Heart left ventricle (tissue), 16 donors: ENCODE data around the gene NOSTRIN. TPM values are rescaled to one million over a fixed set of nuclear protein-coding genes. Genes with fewer than 3 reads are reported as not detected.
A peak's percentile ranks its signal among the peaks of the same experiment; 100 is the strongest.

Source experiments
- ATAC-seq, 4 donors: fragments of 200-7000 bp; cut with Tn5 transposase; one replicate each; pipeline ENCODE4 v1.9.1; 2020 to 2022; ENCODE audit warnings: moderate library complexity in 4 of 4, mild to moderate bottlenecking in 3 of 4, moderate number of reproducible peaks in 1 of 4
- DNase-seq, 5 donors: peaks; one replicate each; pipeline ENCODE4 v3.0.0-alpha.2; 2020
- H3K27ac ChIP-seq, 12 donors: fragments of 200-600 bp; sonication (generic) in 4 of 12; one replicate each; pipeline versions ENCODE4 v1.5.0 to v1.8.0; 2016 to 2022; ENCODE audit warnings: mild to moderate bottlenecking in 2 of 12
- H3K27me3 ChIP-seq, 9 donors: fragments of 200-600 bp; sonication (generic) in 2 of 9; one replicate each; pipeline versions ENCODE4 v1.5.1 to v1.8.0; 2016 to 2022; ENCODE audit warnings: mild to moderate bottlenecking in 3 of 9
- H3K36me3 ChIP-seq, 9 donors: fragments of 200-600 bp; sonication (generic) in 2 of 9; one replicate each; pipeline versions ENCODE4 v1.5.0 to v1.8.0; 2018 to 2022; ENCODE audit warnings: mild to moderate bottlenecking in 2 of 9
- H3K4me1 ChIP-seq, 12 donors: fragments of 200-600 bp; sonication (generic) in 4 of 12; one replicate each; pipeline versions ENCODE4 v1.5.0 to v1.8.0; 2016 to 2022; ENCODE audit warnings: mild to moderate bottlenecking in 3 of 12
- H3K4me3 ChIP-seq, 12 donors: fragments of 200-600 bp; sonication (generic) in 4 of 12; one replicate each; pipeline versions ENCODE4 v1.5.0 to v1.8.0; 2017 to 2022; ENCODE audit warnings: mild to moderate bottlenecking in 9 of 12, moderate library complexity in 4 of 12
- H3K9me3 ChIP-seq, 12 donors: fragments of 200-600 bp; sonication (generic) in 4 of 12; one replicate each; pipeline versions ENCODE4 v1.5.0 to v1.8.0; 2016 to 2022; ENCODE audit warnings: mild to moderate bottlenecking in 1 of 12
- CTCF ChIP-seq, 12 donors: fragments of 200-600 bp; sonication (generic) in 4 of 12; IDR thresholded peaks; one replicate each; pipeline versions ENCODE4 v1.5.0 to v1.8.0; 2018 to 2022; ENCODE audit warnings: antibody characterized with exemption in 12 of 12, mild to moderate bottlenecking in 5 of 12
- POLR2A ChIP-seq, 2 donors: fragments of 450-650 bp; IDR thresholded peaks; one replicate each; pipeline ENCODE4 v1.6.1; 2017; ENCODE audit warnings: antibody characterized with exemption in 2 of 2, mild to moderate bottlenecking in 2 of 2, moderate library complexity in 2 of 2
- WGBS, 4 donors: extraction: QIAGEN DNeasy Blood & Tissue Kit in 2 of 4; methylation state at CpG; one replicate each; pipeline versions ENCODE4 v1.1.5 to v1.1.7; 2013 to 2018; 5-methylcytosine and 5-hydroxymethylcytosine counted together
- intact Hi-C, 10 donors: fragments of 100-400 bp; cut with DNase I; formaldehyde crosslinking; loops; one replicate each; pipeline versions ENCODE4 v1.11.1 to v1.14.2; 2022
- polyA plus RNA-seq, 2 donors: library from polyadenylated mRNA; stranded (reverse); fragments of 200-250 nt; gene quantifications; one replicate each; pipeline ENCODE4 v1.2.3, GENCODE V29; 2013
- total RNA-seq, 9 donors: library from RNA; depleted of rRNA in 2 of 9; stranded (reverse); fragments of >200 nt in 2 of 9; fragmentation: NEBNext Ultra II Directional in 3 of 9; extraction: Animal tissue kit (Norgen Biotek cat#: 25700) in 3 of 9; gene quantifications; one replicate each; pipeline versions ENCODE4 v1.1.0 to v1.2.4, GENCODE V29; 2016 to 2023
- donor health status: ischemic (EF 13 %, LVEDD 7.1; RV severe dilation, severe dysfunction).
- donor health status: healthy with polysubstance abuse.
- donor health status: DM: no; HTN: yes; CAD: no.
- donor health status: DM: no; HTN: no; CAD: no.
- donor health status: ischemic (EF 25% LVEDD 6.9; RV normal size, moderate dysfunction).
- donor health status: ischemic (EF 25% LVEDD 5.7; RV mildly dilated, moderate dysfunction).
- donor health status: healthy.
- donor health status: DM: yes; HTN: yes; CAD: no.
- donor health status: ischemic (EF 35%, LVEDD 5.7; RV mildly dilated, moderate dysfunction).
- donor health status: nonischemic (EF 11% LVEDD 7.7; RV severe dilation, severe dysfunction).
- donor health status: DM: yes; HTN: yes; CAD: no.
- donor health status: PGD.
- donor health status: ischemic (EF 29% LVEDD 5.4; RV normal size, mild dysfunction).
- donor health status: nonischemic (EF 23%, LVEDD 6.1; RV moderate dilation, normal function).

The NOSTRIN gene
- total and polyA plus RNA-seq, 11 donors: 8.2 to 19.1 (median 10.1) TPM

- Histone ChIP-seq H3K4me1 (peaks cover 0 to 31% (median 14%) of the 10 kb centered on the region in 12 donors), H3K27me3 (no peaks in the 10 kb centered on the region), H3K36me3 (peaks cover 0 to 1% (median 0%) of the 10 kb centered on the region in 9 donors), H3K27ac (no peak overlapping the region), H3K4me3 (peak overlapping the region in 4 of 12 donors; percentile 10 to 44 (median 22)), H3K9me3 (no peaks in the 10 kb centered on the region)
- ATAC-seq (no peak), DNase-seq (no peak)
- intact Hi-C loops: loop anchor here in 2 of 10 donors (5.0 kb wide), 2 partner anchors 42 to 47 kb away; no protein-coding TSS in a partner anchor
- TF ChIP-seq POLR2A (IDR thresholded peaks at IDR 0.05) (no peak), CTCF (IDR thresholded peaks at IDR 0.05) (no peak)
- 17 to 37% (median 25%) methylated on average over 10 of the region's 10 CpGs for WGBS, 4 donors
These were observed 16.7 kb downstream of the NOSTRIN start for GRCh38 chr2:168819050-168819715.

- H3K27ac ChIP-seq: no peak overlapping the region
- intact Hi-C loops: loop anchor here in 2 of 10 donors (5.0 kb wide), 2 partner anchors 43 to 48 kb away; no protein-coding TSS in a partner anchor
- H3K4me3 ChIP-seq: peak overlapping the region in 1 of 12 donors; percentile 44
- 81 to 91% (median 86%) methylated on average over 6 of the region's 6 CpGs for WGBS, 4 donors
- H3K36me3 ChIP-seq: peaks cover 0 to 8% (median 0%) of the 10 kb centered on the region in 9 donors
- ATAC-seq: no peak
- TF ChIP-seq POLR2A (IDR thresholded peaks at IDR 0.05) (no peak), CTCF (IDR thresholded peaks at IDR 0.05) (no peak)
- no peaks in the 10 kb centered on the region for H3K27me3 ChIP-seq
- no peak for DNase-seq
- H3K9me3 ChIP-seq: no peaks in the 10 kb centered on the region
- H3K4me1 ChIP-seq: peaks cover 0 to 25% (median 13%) of the 10 kb centered on the region in 12 donors
These were observed 17.5 kb downstream of the NOSTRIN start for GRCh38 chr2:168819829-168820489.

- no peak for ATAC-seq
- H3K4me3 ChIP-seq: no peak overlapping the region
- WGBS, 4 donors: 85 to 90% (median 88%) methylated on average over 8 of the region's 8 CpGs
- intact Hi-C loops: no loop called here
- peaks cover 0 to 14% (median 0%) of the 10 kb centered on the region in 9 donors for H3K36me3 ChIP-seq
- H3K4me1 ChIP-seq: peaks cover 0 to 21% (median 8%) of the 10 kb centered on the region in 12 donors
- no peak overlapping the region for H3K27ac ChIP-seq
- no peak for DNase-seq
- H3K27me3 ChIP-seq: no peaks in the 10 kb centered on the region
- H3K9me3 ChIP-seq: no peaks in the 10 kb centered on the region
- no peak for TF ChIP-seq POLR2A (IDR thresholded peaks at IDR 0.05)
- TF ChIP-seq CTCF (IDR thresholded peaks at IDR 0.05): no peak
These were observed 19.1 kb downstream of the NOSTRIN start for GRCh38 chr2:168821577-168821976.

- no peak overlapping the region for H3K27ac ChIP-seq
- peaks cover 0 to 21% (median 8%) of the 10 kb centered on the region in 12 donors for H3K4me1 ChIP-seq
- H3K4me3 ChIP-seq: no peak overlapping the region
- H3K9me3 ChIP-seq: no peaks in the 10 kb centered on the region
- peaks cover 0 to 15% (median 0%) of the 10 kb centered on the region in 9 donors for H3K36me3 ChIP-seq
- H3K27me3 ChIP-seq: no peaks in the 10 kb centered on the region
- WGBS, 4 donors: 36 to 45% (median 39%) methylated on average over 1 of the region's 1 CpG
- no peak for DNase-seq
- intact Hi-C loops: no loop called here
- ATAC-seq: peak in 2 of 4 donors; percentile 37 to 56
- TF ChIP-seq POLR2A (IDR thresholded peaks at IDR 0.05): no peak
- peak in 2 of 12 donors; percentile 21 to 31 for TF ChIP-seq CTCF (IDR thresholded peaks at IDR 0.05)
These were observed 19.6 kb downstream of the NOSTRIN start for GRCh38 chr2:168821992-168822391.
